HepG2 (cell line): Measurements from ENCODE around the gene OR6C76. TPM values are rescaled to one million over a fixed set of nuclear protein-coding genes. Genes with fewer than 3 reads are reported as not detected.

ENCODE experiments used
- ATAC-seq: fragments of 200-7000 bp; cut with Tn5 transposase; 3 replicates; pipeline ENCODE4 v1.9.1; 2020; ENCODE audit warnings: mild to moderate bottlenecking, moderate library complexity
- BruUV-seq: library from RNA; stranded (reverse); fragments of 400-500 nt; replicated peaks from 2 replicates; lab custom pipeline; 2021; lab: Mats Ljungman, UMichigan
- CTCF ChIA-PET: fragments of 300-600 bp; formaldehyde crosslinking; extraction: SDS; loops from one replicate; lab custom pipeline; 2021; ENCODE audit warnings: low total read pairs, inconsistent platforms, low intra/inter-chr PET ratio; lab: Yijun Ruan, JAX
- POLR2A ChIA-PET: fragments of 350-600 bp; sonication (Branson Sonifier 250); formaldehyde crosslinking; loops from one replicate; lab custom pipeline; 2020; ENCODE audit warnings: antibody characterized with exemption, inconsistent platforms; lab: Yijun Ruan, JAX
- DNase-seq: peaks from one replicate; pipeline ENCODE4 v3.0.0-alpha.2; 2015; ENCODE audit warnings: low spot score
- FAIRE-seq: peaks from 3 replicates; lab custom pipeline; 2011; peaks lifted over from hg19 to GRCh38; lab: Jason Lieb, UNC
- H2AFZ ChIP-seq: one replicate; pipeline ENCODE4 v1.6.1; 2011; ENCODE audit warnings: low read length, inconsistent platforms
- H3K27ac ChIP-seq: fragments of 300-600 bp; 3 replicates; pipeline ENCODE4 v1.8.0; 2011; ENCODE audit warnings: mixed run types, mild to moderate bottlenecking, mixed read lengths, low read length, inconsistent platforms; ENCODE audit not compliant: insufficient read depth; ENCODE audit errors: extremely low read length
- H3K27me3 ChIP-seq, 2 experiments: fragments of 200-600 bp in 1 of 2; 2 replicates in 1 of 2; 3 replicates in 1 of 2; pipeline versions ENCODE4 v1.6.0 to v1.8.0; 2011; ENCODE audit warnings: low read length in 2 of 2, mild to moderate bottlenecking in 2 of 2, moderate library complexity in 2 of 2, inconsistent platforms in 1 of 2; ENCODE audit not compliant: insufficient read depth in 2 of 2, control insufficient read depth in 1 of 2
- H3K36me3 ChIP-seq, 2 experiments: fragments of 200-600 bp in 1 of 2; replicated peaks in 1 of 2; 2 replicates in 1 of 2; 3 replicates in 1 of 2; pipeline versions ENCODE4 v1.5.1 to v1.8.0; 2011; ENCODE audit warnings: low read length in 2 of 2, inconsistent platforms in 1 of 2; ENCODE audit not compliant: insufficient read depth in 2 of 2, control insufficient read depth in 1 of 2
- H3K4me1 ChIP-seq: 2 replicates; pipeline ENCODE4 v1.5.1; 2012; ENCODE audit warnings: low read length, inconsistent platforms; ENCODE audit not compliant: insufficient read depth
- H3K4me2 ChIP-seq: 2 replicates; pipeline ENCODE4 v1.6.0; 2011; ENCODE audit warnings: low read depth, low read length, inconsistent platforms
- H3K4me3 ChIP-seq, 3 experiments: fragments of 200-600 bp in 1 of 3; sonication (generic), shearing (Covaris generic) in 1 of 3; replicated peaks in 1 of 3; 2 replicates each; pipeline ENCODE4 v1.5.1; 2011 to 2016; ENCODE audit warnings: low read length in 3 of 3, inconsistent platforms in 2 of 3, low read depth in 2 of 3, mild to moderate bottlenecking in 2 of 3, control low read depth in 1 of 3, mixed read lengths in 1 of 3; ENCODE audit not compliant: insufficient read depth in 1 of 3
- H3K79me2 ChIP-seq: one replicate; pipeline ENCODE4 v1.6.1; 2011; ENCODE audit warnings: low read length, inconsistent platforms; ENCODE audit not compliant: insufficient read depth
- H3K9ac ChIP-seq: 2 replicates; pipeline ENCODE4 v1.6.0; 2011; ENCODE audit warnings: mild to moderate bottlenecking, low read depth, low read length, inconsistent platforms; ENCODE audit not compliant: insufficient read depth
- H3K9me3 ChIP-seq: 2 replicates; pipeline ENCODE4 v1.5.1; 2012; ENCODE audit warnings: mild to moderate bottlenecking, low read length
- H4K20me1 ChIP-seq: 2 replicates; pipeline ENCODE4 v1.6.0; 2011; ENCODE audit warnings: inconsistent platforms, mild to moderate bottlenecking, low read length, moderate library complexity; ENCODE audit not compliant: insufficient read depth
- AFF4 ChIP-seq: sonication (generic); formaldehyde crosslinking; IDR thresholded peaks from 2 replicates; pipeline ENCODE4 v1.4.0; 2020; ENCODE audit warnings: missing genetic modification reagents
- ARNT ChIP-seq: fragments of 450-650 bp; IDR thresholded peaks from 2 replicates; pipeline ENCODE4 v1.6.1; 2017
- ATAD3A ChIP-seq: sonication (generic); formaldehyde crosslinking; IDR thresholded peaks from 2 replicates; pipeline ENCODE4 v1.4.0; 2020; ENCODE audit warnings: missing genetic modification reagents
- ERF ChIP-seq: IDR thresholded peaks from 2 replicates; pipeline ENCODE4 v1.6.1; 2018; ENCODE audit warnings: missing biosample characterization, missing genetic modification reagents
- FOXA3 ChIP-seq: IDR thresholded peaks from 2 replicates; pipeline ENCODE4 v1.6.1; 2016; ENCODE audit warnings: missing genetic modification reagents, missing compliant biosample characterization
- GTF2F1 ChIP-seq: fragments of 150-350 bp; IDR thresholded peaks from 2 replicates; pipeline ENCODE4 v1.6.1; 2014; ENCODE audit warnings: low read length
- NR2F6 ChIP-seq, 2 experiments: IDR thresholded peaks; 2 replicates each; pipeline ENCODE4 v1.6.1; 2016; ENCODE audit warnings: antibody characterized with exemption in 1 of 2, mild to moderate bottlenecking in 1 of 2
- PHF5A ChIP-seq: IDR thresholded peaks from one replicate; pipeline ENCODE4 v1.6.1; 2018; ENCODE audit warnings: low read depth, missing genetic modification reagents; ENCODE audit not compliant: unreplicated experiment
- POLR2AphosphoS5 ChIP-seq: IDR thresholded peaks from 2 replicates; pipeline ENCODE4 v1.6.1; 2012; ENCODE audit warnings: low read depth, low read length
- SALL2 ChIP-seq: sonication (generic); formaldehyde crosslinking; IDR thresholded peaks from 2 replicates; pipeline ENCODE4 v1.8.1; 2023; ENCODE audit warnings: mild to moderate bottlenecking, missing genetic modification reagents, inconsistent platforms
- SRF ChIP-seq: IDR thresholded peaks from 2 replicates; pipeline ENCODE4 v1.6.1; 2011; ENCODE audit warnings: mild to moderate bottlenecking, low read depth, low read length, moderate library complexity
- ZBTB33 ChIP-seq: sonication (generic); formaldehyde crosslinking; IDR thresholded peaks from 2 replicates; pipeline ENCODE4 v1.4.0; 2020; ENCODE audit warnings: missing genetic modification reagents
- ZKSCAN1 ChIP-seq: fragments of 150-350 bp; IDR thresholded peaks from 2 replicates; pipeline ENCODE4 v1.6.1; 2014; ENCODE audit warnings: low read length
- ZNF33A ChIP-seq: sonication (generic); formaldehyde crosslinking; IDR thresholded peaks from 2 replicates; pipeline ENCODE4 v1.5.1; 2020; ENCODE audit warnings: missing genetic modification reagents, mild to moderate bottlenecking, moderate library complexity, borderline replicate concordance
- ZNF547 ChIP-seq: sonication (generic); formaldehyde crosslinking; IDR thresholded peaks from 2 replicates; pipeline ENCODE4 v1.5.1; 2020; ENCODE audit warnings: mild to moderate bottlenecking, missing genetic modification reagents
- ZNF605 ChIP-seq: sonication (generic); formaldehyde crosslinking; IDR thresholded peaks from 2 replicates; pipeline ENCODE4 v1.8.0; 2022; ENCODE audit warnings: mild to moderate bottlenecking, missing genetic modification reagents
- ZNF773 ChIP-seq: sonication (generic); formaldehyde crosslinking; IDR thresholded peaks from 2 replicates; pipeline ENCODE4 v1.4.0; 2020; ENCODE audit warnings: missing genetic modification reagents, borderline replicate concordance
- WGBS: methylation state at CpG from one replicate; pipeline ENCODE4 v1.1.6; 2017; ENCODE audit warnings: low lambda C conversion rate; 5-methylcytosine and 5-hydroxymethylcytosine counted together
- in situ Hi-C: cut with HindIII; loops from 2 replicates; pipeline ENCODE4 v1.10.0; 2017; ENCODE audit warnings: low pct_unique_long_range_greater_than_20kb; ENCODE audit not compliant: extremely low pct_ligation_motif_present
- intact Hi-C: fragments of 100-400 bp; cut with micrococcal nuclease; formaldehyde crosslinking; loops from one replicate; pipeline ENCODE4 v1.10.0; 2022; ENCODE audit not compliant: unreplicated experiment
- polyA plus RNA-seq, 8 experiments: library from polyadenylated mRNA; depleted of rRNA in 3 of 8; stranded (reverse) in 7 of 8; unstranded in 1 of 8; fragments of >200 nt; fragmentation: Illumina TruSeq in 4 of 8; extraction: Trizol in 4 of 8; gene quantifications; 2 replicates each; pipeline versions ENCODE4 v1.2.1 to v1.2.3, GENCODE V29; 2011 to 2016; ENCODE audit warnings: low read depth in 4 of 8, missing spikeins in 1 of 8, mixed read lengths in 1 of 8; ENCODE audit not compliant: insufficient read depth in 1 of 8
- total RNA-seq, 5 experiments: library from RNA; depleted of rRNA; stranded (reverse); fragments of >200 nt; fragmentation: Illumina TruSeq; extraction: Trizol; gene quantifications; 2 replicates each; pipeline ENCODE4 v1.2.3, GENCODE V29; 2016; ENCODE audit warnings: low read depth in 1 of 5

The OR6C76 gene
- total and polyA plus RNA-seq, 2 of the 13 experiments (the other 11 are each of a cell fraction or from before 2014, with no cell fraction given), result not detected

GRCh38 chr12:55392032-55392795 lies 33.8 kb upstream of the OR6C76 start (continued):
- TF ChIP-seq ZNF605 (CRISPR knock-in tag), result no peak
- TF ChIP-seq NR2F6 (IDR thresholded peaks at IDR 0.05), result no peak
- TF ChIP-seq NR2F6 (CRISPR knock-in tag; IDR thresholded peaks at IDR 0.05), result no peak
- TF ChIP-seq SALL2, result no peak
- TF ChIP-seq ERF (CRISPR knock-in tag), result no peak
- TF ChIP-seq ARNT, result no peak
- no peak for TF ChIP-seq ZNF33A (CRISPR knock-in tag)

- no peak for DNase-seq
- CTCF ChIA-PET, result no interaction called here
- POLR2A ChIA-PET, result no interaction called here
- no peaks in the 10 kb centered on the region for H3K27me3 ChIP-seq
- H3K36me3 ChIP-seq, result no peaks in the 10 kb centered on the region
- TF ChIP-seq ZBTB33 (CRISPR knock-in tag) (no peak), ATAD3A (CRISPR knock-in tag) (no peak), FOXA3 (CRISPR knock-in tag) (no peak), ZNF773 (CRISPR knock-in tag) (no peak), AFF4 (CRISPR knock-in tag) (no peak), POLR2AphosphoS5 (no peak), ZNF547 (CRISPR knock-in tag) (no peak), ZKSCAN1 (no peak), GTF2F1 (no peak), PHF5A (no peak), SRF (no peak)
- no peak overlapping the region for H3K27ac ChIP-seq
- in situ Hi-C loops (no loop called here), intact Hi-C loops (no loop called here)
- no peaks in the 10 kb centered on the region for H3K9me3 ChIP-seq
- no TSS peak for BruUV-seq
- H3K9ac ChIP-seq, result no peak overlapping the region
- H3K79me2 ChIP-seq, result no peaks in the 10 kb centered on the region
- H4K20me1 ChIP-seq, result no peaks in the 10 kb centered on the region
- H3K4me2 ChIP-seq, result no peak overlapping the region
- no peak for FAIRE-seq
- no peak overlapping the region for H2AFZ ChIP-seq
- H3K4me3 ChIP-seq, result no peak overlapping the region
- no peaks in the 10 kb centered on the region for H3K4me1 ChIP-seq
- no peak for ATAC-seq
- 0% methylated on average over 1 of the region's 1 CpG for WGBS
Observed at GRCh38 chr12:55396326-55396725, 29.7 kb upstream of the OR6C76 start.
